ENCODE results near the gene DIAPH2.

Gene DIAPH2

DNA sequence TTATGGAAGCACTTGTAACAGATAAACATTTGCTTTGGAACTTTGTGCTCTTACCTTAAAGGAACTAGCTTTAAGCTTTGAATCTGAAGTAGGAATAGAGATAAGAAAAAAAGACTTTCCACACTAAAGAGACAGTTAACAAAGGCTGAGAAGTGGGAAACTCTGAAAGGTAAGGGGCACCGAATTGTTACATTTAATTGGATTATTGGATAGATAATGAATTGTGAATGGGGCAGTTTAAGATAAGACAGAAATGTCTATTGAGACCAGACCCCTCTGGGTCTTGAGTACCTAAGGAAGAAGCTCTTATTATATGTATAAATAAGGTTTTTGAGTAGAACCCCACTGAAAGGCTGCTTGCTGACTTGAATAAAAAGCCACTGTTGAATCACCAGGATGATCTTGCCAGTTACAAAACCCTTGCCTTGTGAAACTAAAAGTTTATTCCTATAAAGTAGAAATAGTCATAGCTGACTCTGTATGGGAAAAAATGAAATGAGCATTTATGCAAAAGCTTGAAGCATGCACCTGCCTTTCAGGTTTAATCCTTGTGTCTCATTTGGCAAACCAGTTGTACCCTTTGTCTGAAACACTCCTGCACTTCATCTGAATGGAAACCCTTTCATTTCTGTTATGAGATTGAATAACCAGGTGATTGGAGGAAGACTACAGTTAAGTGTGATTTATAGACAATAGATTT is 622.3 kb downstream of the DIAPH2 start:
- Histone ChIP-seq H3K9me3 (ENCODE audit: low read length) (no peaks in the 10 kb centered on the region), H3K27me3 (ENCODE audit: insufficient read depth, low read length) (no peaks in the 10 kb centered on the region), H3K36me3 (ENCODE audit: insufficient read depth, low read length) (no peaks in the 10 kb centered on the region), H3K4me1 (ENCODE audit: insufficient read depth, low read length) (no peaks in the 10 kb centered on the region), H3K4me3 (ENCODE audit: low read length) (no peak overlapping the region), H2AFZ (ENCODE audit: low read depth, low read length) (no peak overlapping the region)

DNA sequence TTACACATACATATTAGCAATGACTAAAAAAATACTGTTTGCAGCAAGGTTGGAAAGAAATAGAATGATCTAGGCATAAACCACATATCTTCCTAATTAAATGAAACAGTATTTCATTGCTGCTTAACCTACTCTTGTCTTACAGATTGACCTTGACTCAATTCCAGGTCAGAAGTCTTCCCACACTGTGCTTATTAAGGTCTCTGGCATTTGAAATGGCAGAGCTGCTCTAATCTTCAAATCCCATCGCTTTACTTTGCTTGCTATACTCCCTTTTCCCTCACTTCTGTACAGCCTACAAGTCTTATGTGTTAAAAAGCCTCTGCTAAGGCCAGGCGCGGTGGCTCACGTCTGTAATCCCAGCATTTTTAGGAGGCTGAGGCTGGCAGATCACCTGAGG is 623.5 kb downstream of the DIAPH2 start:
- no peaks in the 10 kb centered on the region for H3K36me3 ChIP-seq (ENCODE audit: insufficient read depth, low read length)
- no peaks in the 10 kb centered on the region for H3K9me3 ChIP-seq (ENCODE audit: low read length)
- no peaks in the 10 kb centered on the region for H3K4me1 ChIP-seq (ENCODE audit: insufficient read depth, low read length)
- no peaks in the 10 kb centered on the region for H3K27me3 ChIP-seq (ENCODE audit: insufficient read depth, low read length)
- no peak overlapping the region for H2AFZ ChIP-seq (ENCODE audit: low read depth, low read length)
- no peak overlapping the region for H3K4me3 ChIP-seq (ENCODE audit: low read length)

DNA sequence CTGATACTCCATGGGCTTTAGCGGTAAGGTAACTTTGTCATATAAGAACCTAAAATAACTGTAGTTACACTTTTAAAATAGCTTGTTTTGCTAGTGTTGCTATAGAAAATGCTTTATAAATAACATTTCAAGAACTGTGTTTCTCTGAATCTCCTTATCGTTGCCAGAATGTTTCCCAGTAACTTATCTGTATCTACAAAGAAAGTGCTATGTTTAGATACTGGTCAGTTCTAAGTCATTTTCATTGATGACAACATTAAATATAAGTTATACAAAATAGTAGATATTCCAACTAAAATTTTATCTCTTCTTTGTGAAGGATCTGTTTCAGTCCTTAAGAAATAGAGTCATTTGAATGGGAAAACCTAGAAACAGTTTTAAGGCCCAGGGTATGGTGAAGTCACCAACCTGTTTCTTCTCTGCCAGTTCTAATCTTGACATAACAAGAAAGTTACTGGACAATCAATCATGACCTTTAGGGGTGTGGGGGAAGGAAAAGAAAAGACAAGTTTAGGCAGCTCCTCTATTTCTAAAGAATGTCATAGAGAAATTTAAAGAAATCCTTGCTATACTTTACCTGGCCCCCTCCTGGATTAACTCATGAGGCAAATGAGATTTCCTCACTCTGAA is 625.0 kb downstream of the DIAPH2 start:
- no peaks in the 10 kb centered on the region for H3K27me3 ChIP-seq (ENCODE audit: insufficient read depth, low read length)
- H3K4me1 ChIP-seq (ENCODE audit: insufficient read depth, low read length) = no peaks in the 10 kb centered on the region

DNA sequence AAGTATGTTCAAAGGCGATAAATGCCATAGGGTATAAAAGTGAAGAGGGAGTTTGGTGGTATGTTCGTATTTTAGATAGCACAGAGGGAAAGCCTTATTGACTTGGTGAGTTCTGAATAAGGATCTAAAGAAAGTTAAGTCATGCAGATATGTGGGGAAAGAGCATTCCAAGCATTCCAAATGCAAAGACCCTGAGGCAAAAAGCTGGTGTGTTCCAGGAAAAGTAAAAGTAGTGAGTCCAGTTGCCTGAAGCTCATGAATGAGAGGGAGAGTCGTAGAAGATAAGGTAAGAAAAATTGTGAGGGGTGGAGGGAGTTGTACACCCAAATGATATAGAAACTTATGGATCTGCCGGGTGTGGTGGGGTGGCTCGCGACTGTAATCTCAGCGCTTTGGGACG is 625.7 kb downstream of the DIAPH2 start:
- H2AFZ ChIP-seq (ENCODE audit: low read depth, low read length) = no peak overlapping the region
- H3K9me3 ChIP-seq (ENCODE audit: low read length) = no peaks in the 10 kb centered on the region
- no peaks in the 10 kb centered on the region for H3K27me3 ChIP-seq (ENCODE audit: insufficient read depth, low read length)
- H3K4me3 ChIP-seq (ENCODE audit: low read length) = no peak overlapping the region
- H3K4me1 ChIP-seq (ENCODE audit: insufficient read depth, low read length) = no peaks in the 10 kb centered on the region
- no peaks in the 10 kb centered on the region for H3K36me3 ChIP-seq (ENCODE audit: insufficient read depth, low read length)

More for the DNA sequence above, 625.0 kb downstream of the DIAPH2 start:
- H2AFZ ChIP-seq (ENCODE audit: low read depth, low read length) = no peak overlapping the region
- no peak overlapping the region for H3K4me3 ChIP-seq (ENCODE audit: low read length)
- no peaks in the 10 kb centered on the region for H3K36me3 ChIP-seq (ENCODE audit: insufficient read depth, low read length)
- H3K9me3 ChIP-seq (ENCODE audit: low read length) = no peaks in the 10 kb centered on the region

DNA sequence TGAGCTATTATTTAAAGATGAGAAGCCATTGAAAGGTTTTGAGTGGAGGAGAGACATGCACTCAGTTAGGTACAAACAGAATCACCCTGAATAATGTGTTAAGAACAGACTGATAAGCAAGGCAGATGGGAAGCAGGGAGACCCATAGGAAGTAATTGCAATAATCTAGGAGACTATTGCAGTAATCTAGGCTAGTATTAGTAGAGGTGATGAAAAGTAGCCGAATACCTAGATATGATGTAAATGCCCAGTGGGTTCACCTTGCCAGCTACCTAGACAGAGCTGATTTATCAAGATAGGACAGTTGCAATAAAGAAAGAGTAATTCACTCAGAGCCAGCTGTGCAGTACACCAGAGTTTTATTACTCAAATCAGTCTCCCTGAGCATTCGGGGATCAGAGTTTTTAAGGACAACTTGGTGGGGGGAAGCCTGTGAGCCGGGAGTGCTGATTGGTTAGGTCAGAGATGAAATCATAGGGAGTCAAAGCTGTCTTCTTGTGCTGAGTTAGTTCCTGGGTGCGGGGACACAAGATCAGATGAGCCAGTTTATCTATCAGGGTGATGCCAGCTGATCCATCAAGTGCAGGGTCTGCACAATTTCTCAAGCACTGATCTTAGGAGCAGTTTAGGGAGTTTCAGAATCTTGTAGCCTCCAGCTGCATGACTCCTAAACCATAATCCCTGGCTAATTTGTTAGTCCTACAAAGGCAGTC is 626.6 kb downstream of the DIAPH2 start:
- Histone ChIP-seq H3K9me3 (ENCODE audit: low read length) (no peaks in the 10 kb centered on the region), H3K4me3 (ENCODE audit: low read length) (no peak overlapping the region), H3K4me1 (ENCODE audit: insufficient read depth, low read length) (no peaks in the 10 kb centered on the region), H2AFZ (ENCODE audit: low read depth, low read length) (no peak overlapping the region), H3K27me3 (ENCODE audit: insufficient read depth, low read length) (no peaks in the 10 kb centered on the region), H3K36me3 (ENCODE audit: insufficient read depth, low read length) (no peaks in the 10 kb centered on the region)

GRCh38 chrX:97314345-97314744 is 629.7 kb downstream of the DIAPH2 start:
- Histone ChIP-seq H3K4me1 (ENCODE audit: insufficient read depth, low read length) (no peaks in the 10 kb centered on the region), H3K4me3 (ENCODE audit: low read length) (no peak overlapping the region), H3K9me3 (ENCODE audit: low read length) (no peaks in the 10 kb centered on the region), H2AFZ (ENCODE audit: low read depth, low read length) (no peak overlapping the region), H3K27me3 (ENCODE audit: insufficient read depth, low read length) (no peaks in the 10 kb centered on the region), H3K36me3 (ENCODE audit: insufficient read depth, low read length) (no peaks in the 10 kb centered on the region)

DNA sequence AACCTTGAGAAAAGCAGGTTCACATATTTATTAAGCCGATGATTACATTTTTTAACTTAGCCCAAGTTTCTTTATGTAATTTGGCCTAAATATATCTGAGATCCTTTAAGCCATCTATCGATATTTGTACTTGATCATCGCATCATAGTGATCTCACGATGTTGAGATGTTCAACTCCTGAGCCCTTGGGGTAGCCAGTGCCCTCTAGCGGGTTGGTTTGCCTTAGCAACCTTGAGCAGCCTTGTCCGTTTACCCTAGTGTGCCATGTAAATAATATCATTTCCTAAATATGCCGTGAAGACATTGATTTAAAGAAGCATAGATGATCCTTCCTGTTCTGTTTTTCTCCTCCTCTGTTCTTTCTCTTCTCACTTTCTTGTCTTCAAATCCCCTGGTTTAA is 631.3 kb downstream of the DIAPH2 start:
- Histone ChIP-seq H3K4me1 (ENCODE audit: insufficient read depth, low read length) (no peaks in the 10 kb centered on the region), H3K4me3 (ENCODE audit: low read length) (no peak overlapping the region), H2AFZ (ENCODE audit: low read depth, low read length) (no peak overlapping the region), H3K27me3 (ENCODE audit: insufficient read depth, low read length) (no peaks in the 10 kb centered on the region), H3K36me3 (ENCODE audit: insufficient read depth, low read length) (no peaks in the 10 kb centered on the region), H3K9me3 (ENCODE audit: low read length) (no peaks in the 10 kb centered on the region)

DNA sequence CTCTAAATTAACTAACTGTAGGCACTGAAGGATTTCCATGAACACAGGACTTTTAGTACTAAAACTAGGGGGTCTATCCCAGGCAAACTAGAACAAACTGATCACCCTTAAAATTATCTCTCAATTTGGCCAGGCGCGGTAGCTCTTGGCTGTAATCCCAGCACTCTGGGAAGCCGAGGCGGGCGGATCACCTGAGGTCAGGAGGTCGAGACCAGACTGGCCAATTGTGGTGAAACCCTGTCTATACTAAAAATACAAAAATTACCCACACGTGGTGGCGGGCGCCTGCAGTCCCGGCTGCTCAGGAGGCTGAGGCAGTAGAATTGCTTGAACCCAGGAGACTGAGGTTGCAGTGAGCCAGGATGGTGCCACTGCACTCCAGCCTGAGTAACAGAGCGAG is 635.7 kb downstream of the DIAPH2 start:
- Histone ChIP-seq H3K36me3 (ENCODE audit: insufficient read depth, low read length) (no peaks in the 10 kb centered on the region), H2AFZ (ENCODE audit: low read depth, low read length) (no peak overlapping the region), H3K4me1 (ENCODE audit: insufficient read depth, low read length) (no peaks in the 10 kb centered on the region), H3K4me3 (ENCODE audit: low read length) (no peak overlapping the region), H3K27me3 (ENCODE audit: insufficient read depth, low read length) (no peaks in the 10 kb centered on the region), H3K9me3 (ENCODE audit: low read length) (no peaks in the 10 kb centered on the region)

GRCh38 chrX:97322401-97322800 is 637.8 kb downstream of the DIAPH2 start:
- no peak overlapping the region for H2AFZ ChIP-seq (ENCODE audit: low read depth, low read length)
- no peaks in the 10 kb centered on the region for H3K27me3 ChIP-seq (ENCODE audit: insufficient read depth, low read length)
- H3K4me3 ChIP-seq (ENCODE audit: low read length) = no peak overlapping the region
- H3K36me3 ChIP-seq (ENCODE audit: insufficient read depth, low read length) = no peaks in the 10 kb centered on the region
- H3K9me3 ChIP-seq (ENCODE audit: low read length) = no peaks in the 10 kb centered on the region
- no peaks in the 10 kb centered on the region for H3K4me1 ChIP-seq (ENCODE audit: insufficient read depth, low read length)

DNA sequence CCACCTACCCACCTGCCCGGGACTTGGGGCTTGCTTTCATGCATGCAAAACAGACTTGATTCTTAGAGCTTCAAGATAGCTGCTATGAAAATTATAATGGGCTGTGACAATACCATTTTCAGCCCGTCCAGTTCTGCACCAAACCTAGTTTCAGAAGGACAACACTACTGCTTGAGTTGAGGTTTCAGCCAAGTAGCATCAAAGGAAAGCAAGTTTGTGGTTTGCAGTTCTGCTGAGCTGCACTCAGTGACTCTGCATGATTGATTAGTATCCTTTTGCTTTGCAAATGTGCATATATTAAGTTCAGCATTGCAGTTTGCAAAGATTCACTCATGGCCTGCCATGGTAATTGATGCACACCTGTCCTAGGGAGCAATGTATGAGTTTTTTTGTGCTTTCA is 641.8 kb downstream of the DIAPH2 start:
- Histone ChIP-seq H2AFZ (ENCODE audit: low read depth, low read length) (no peak overlapping the region), H3K4me3 (ENCODE audit: low read length) (no peak overlapping the region), H3K27me3 (ENCODE audit: insufficient read depth, low read length) (no peaks in the 10 kb centered on the region), H3K36me3 (ENCODE audit: insufficient read depth, low read length) (no peaks in the 10 kb centered on the region), H3K4me1 (ENCODE audit: insufficient read depth, low read length) (no peaks in the 10 kb centered on the region), H3K9me3 (ENCODE audit: low read length) (no peaks in the 10 kb centered on the region)

GRCh38 chrX:97328853-97329390 is 644.3 kb downstream of the DIAPH2 start:
- no peaks in the 10 kb centered on the region for H3K36me3 ChIP-seq (ENCODE audit: insufficient read depth, low read length)

GRCh38 chrX:97330151-97330550 is 645.5 kb downstream of the DIAPH2 start:
- H3K9me3 ChIP-seq (ENCODE audit: low read length) = no peaks in the 10 kb centered on the region
- no peak overlapping the region for H3K4me3 ChIP-seq (ENCODE audit: low read length)
- H3K27me3 ChIP-seq (ENCODE audit: insufficient read depth, low read length) = no peaks in the 10 kb centered on the region
- H2AFZ ChIP-seq (ENCODE audit: low read depth, low read length) = no peak overlapping the region
- H3K4me1 ChIP-seq (ENCODE audit: insufficient read depth, low read length) = no peaks in the 10 kb centered on the region
- H3K36me3 ChIP-seq (ENCODE audit: insufficient read depth, low read length) = no peaks in the 10 kb centered on the region

More at GRCh38 chrX:97328853-97329390, 644.3 kb downstream of the DIAPH2 start:
- H3K9me3 ChIP-seq (ENCODE audit: low read length) = no peaks in the 10 kb centered on the region
- H3K4me3 ChIP-seq (ENCODE audit: low read length) = no peak overlapping the region
- no peak overlapping the region for H2AFZ ChIP-seq (ENCODE audit: low read depth, low read length)
- no peaks in the 10 kb centered on the region for H3K4me1 ChIP-seq (ENCODE audit: insufficient read depth, low read length)
- no peaks in the 10 kb centered on the region for H3K27me3 ChIP-seq (ENCODE audit: insufficient read depth, low read length)

- H3K9me3 ChIP-seq (ENCODE audit: low read length) = no peaks in the 10 kb centered on the region
- H2AFZ ChIP-seq (ENCODE audit: low read depth, low read length) = no peak overlapping the region
- no peaks in the 10 kb centered on the region for H3K4me1 ChIP-seq (ENCODE audit: insufficient read depth, low read length)
- H3K27me3 ChIP-seq (ENCODE audit: insufficient read depth, low read length) = no peaks in the 10 kb centered on the region
- no peak overlapping the region for H3K4me3 ChIP-seq (ENCODE audit: low read length)
- H3K36me3 ChIP-seq (ENCODE audit: insufficient read depth, low read length) = no peaks in the 10 kb centered on the region
Observed at GRCh38 chrX:97332963-97333362, 648.3 kb downstream of the DIAPH2 start.
